ENCODE data around the gene IP6K3. TPM values are rescaled to one million over a fixed set of nuclear protein-coding genes. Genes with fewer than 3 reads are reported as not detected.
A peak's percentile ranks its signal among the peaks of the same experiment; 100 is the strongest.

Gene IP6K3
- polyA plus RNA-seq, 1 experiment = 0.75 TPM

- H3K36me3 ChIP-seq (ENCODE audit: control insufficient read depth, insufficient read depth, low read length) = peaks cover 5% of the 10 kb centered on the region
- CTCF ChIA-PET = interaction anchor here (0.7 to 7.4 kb wide), 5 partner anchors 31 to 315 kb away, joined by 3 to 78 read pairs (median 13); partner anchors contain the start of gene IP6K3
- no peak overlapping the region for H3K4me3 ChIP-seq (ENCODE audit: low read depth, low read length)
- H3K27me3 ChIP-seq (ENCODE audit: control insufficient read depth, insufficient read depth, low read length) = no peaks in the 10 kb centered on the region
- no peak for DNase-seq (ENCODE audit: low read depth)
- POLR2A ChIA-PET = no interaction called here
- TF ChIP-seq CTCF (IDR thresholded peaks at IDR 0.05; ENCODE audit: insufficient read depth, low read depth, low read length) = no peak
These were observed 33.8 kb downstream of the IP6K3 start for GRCh38 chr6:33712914-33713313.

DNA sequence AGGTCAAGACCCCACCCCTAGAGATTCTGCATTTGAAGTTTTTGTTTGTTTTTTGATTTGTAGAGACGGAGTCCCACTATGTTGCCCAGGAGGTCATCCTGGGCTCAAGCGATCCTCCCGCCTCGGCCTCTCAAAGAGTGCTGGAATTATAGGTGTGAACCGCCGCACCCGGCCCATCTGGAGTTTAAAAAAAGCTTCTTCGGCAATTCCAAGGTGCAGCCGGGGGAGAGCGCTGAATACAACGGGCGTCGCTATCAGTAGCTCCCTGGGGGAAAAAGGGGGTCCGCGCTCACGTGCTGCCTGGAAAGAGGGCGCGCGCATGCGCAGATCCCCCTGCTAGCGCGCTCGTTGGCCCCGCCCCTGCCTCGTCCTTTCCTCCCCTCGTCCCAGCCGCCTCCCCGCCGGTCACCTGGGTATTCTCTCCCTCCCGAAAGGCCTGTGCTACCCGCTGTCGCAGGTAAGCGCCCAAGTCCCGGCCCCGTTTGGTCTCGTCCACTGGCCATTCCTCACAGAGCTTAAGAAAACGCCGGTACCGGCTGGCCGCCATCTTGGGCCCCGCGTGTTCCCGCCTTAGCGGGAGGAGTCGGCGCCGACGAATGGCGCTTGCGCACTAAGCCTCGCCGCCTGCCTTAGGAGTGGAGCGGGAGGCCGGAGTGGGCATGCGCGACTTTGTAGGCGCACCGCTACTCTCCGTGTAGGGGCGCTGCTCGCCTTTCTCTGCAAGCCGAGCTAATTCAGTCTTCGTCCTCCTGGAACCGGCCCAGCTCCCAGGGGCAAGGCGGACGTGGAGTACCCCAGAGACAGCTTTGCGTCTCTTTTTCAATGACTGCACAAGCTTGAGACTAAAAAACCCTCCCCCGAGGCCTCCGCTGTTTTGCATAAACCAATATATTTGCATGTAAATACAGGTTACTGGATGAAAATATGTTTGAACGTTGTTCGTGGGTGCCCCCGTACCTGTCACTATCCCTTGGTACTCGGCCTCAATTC, 35.3 kb downstream of the IP6K3 start, which contains the start of gene UQCC2:
Gene UQCC2 (minus strand): TSS at position 561 of the 990 bp plus-strand sequence. CDS start 14 bp downstream, at position 547.
- TF ChIP-seq CTCF (IDR thresholded peaks at IDR 0.05; ENCODE audit: insufficient read depth, low read depth, low read length) = peak; percentile 81
- peak; percentile 76 for DNase-seq (ENCODE audit: low read depth)
- ChIA-PET CTCF (interaction anchor here (0.6 to 12.9 kb wide), 37 partner anchors 9 to 444 kb away, joined by 3 to 335 read pairs (median 4); partner anchors contain the start of genes BAK1 and IP6K3), POLR2A (interaction anchor here (0.6 kb wide), 1 partner anchor 303 kb away, joined by 5 read pairs; no protein-coding TSS in a partner anchor)
- Histone ChIP-seq H3K27me3 (ENCODE audit: control insufficient read depth, insufficient read depth, low read length) (no peaks in the 10 kb centered on the region), H3K4me3 (ENCODE audit: low read depth, low read length) (peak within 1 kb of the TSS; percentile 95), H3K36me3 (ENCODE audit: control insufficient read depth, insufficient read depth, low read length) (peaks cover 5% of the 10 kb centered on the region)

DNA sequence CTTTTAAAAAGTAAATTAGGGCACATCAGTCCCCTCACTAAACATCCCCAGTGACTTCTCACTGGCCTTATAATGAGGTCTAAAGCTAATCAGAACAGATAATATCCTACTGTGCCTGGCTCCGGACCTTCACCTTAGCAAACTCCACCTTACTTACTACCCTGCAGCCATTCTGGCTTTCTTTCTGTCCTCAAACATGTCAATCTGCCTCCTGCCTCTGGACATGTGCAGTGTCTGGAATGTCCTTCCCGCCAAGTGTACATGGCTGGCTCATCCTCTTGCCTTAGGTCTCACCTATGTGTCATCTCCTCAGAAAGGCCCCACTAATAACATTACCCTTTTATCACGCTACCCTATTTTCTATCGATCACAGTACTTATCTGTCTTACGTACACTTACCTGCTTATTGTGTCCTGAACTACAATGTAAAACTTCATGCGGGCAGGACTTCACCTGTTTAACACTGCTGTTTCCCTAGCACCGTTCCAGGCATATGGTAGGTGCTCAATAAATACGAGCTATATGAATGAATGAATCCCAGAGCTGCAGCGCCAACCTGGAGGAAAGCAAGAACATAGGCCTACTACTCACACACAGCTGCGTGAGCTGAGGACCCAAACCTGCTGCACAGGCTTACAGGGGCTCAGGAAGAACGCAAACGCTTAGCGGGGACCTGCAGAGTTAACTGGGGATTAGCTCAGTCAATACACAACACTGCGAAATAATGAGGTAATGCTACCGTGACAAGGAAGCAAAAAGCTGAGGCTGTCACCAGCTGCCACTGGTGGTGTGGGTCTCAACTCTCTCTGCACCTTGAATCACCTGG, 36.2 kb downstream of the IP6K3 start:
- TF ChIP-seq CTCF (IDR thresholded peaks at IDR 0.05; ENCODE audit: insufficient read depth, low read depth, low read length) = no peak
- CTCF ChIA-PET = interaction anchor here (0.6 to 12.9 kb wide), 22 partner anchors 9 to 445 kb away, joined by 3 to 335 read pairs (median 4); partner anchors contain the start of genes BAK1 and IP6K3
- Histone ChIP-seq H3K4me3 (ENCODE audit: low read depth, low read length) (peak overlapping the region; percentile 95), H3K36me3 (ENCODE audit: control insufficient read depth, insufficient read depth, low read length) (peaks cover 5% of the 10 kb centered on the region), H3K27me3 (ENCODE audit: control insufficient read depth, insufficient read depth, low read length) (no peaks in the 10 kb centered on the region)
- no peak for DNase-seq (ENCODE audit: low read depth)
- POLR2A ChIA-PET = no interaction called here

- TF ChIP-seq CTCF (IDR thresholded peaks at IDR 0.05; ENCODE audit: insufficient read depth, low read depth, low read length) = no peak
- Histone ChIP-seq H3K36me3 (ENCODE audit: control insufficient read depth, insufficient read depth, low read length) (peaks cover 5% of the 10 kb centered on the region), H3K4me3 (ENCODE audit: low read depth, low read length) (no peak overlapping the region), H3K27me3 (ENCODE audit: control insufficient read depth, insufficient read depth, low read length) (no peaks in the 10 kb centered on the region)
- no peak for DNase-seq (ENCODE audit: low read depth)
- POLR2A ChIA-PET = no interaction called here
- CTCF ChIA-PET = interaction anchor here (1.7 to 12.9 kb wide), 6 partner anchors 8 to 445 kb away, joined by 6 to 335 read pairs (median 34); partner anchors contain the start of genes BAK1 and IP6K3
These were observed 37.0 kb downstream of the IP6K3 start for GRCh38 chr6:33709605-33710295.

Measured in BJ (cell line).